IgD-negative memory B cell (primary cell): ENCODE measurements around the gene COL6A6. TPM values are rescaled to one million over a fixed set of nuclear protein-coding genes. Genes with fewer than 3 reads are reported as not detected.

Experiments
- H3K27ac Mint-ChIP-seq, 3 donors: one replicate each; pipeline ENCODE4 v1.8.0; 2020 to 2022; ENCODE audit warnings: mild to moderate bottlenecking in 3 of 3, mixed read lengths in 3 of 3, moderate library complexity in 1 of 3
- H3K27me3 Mint-ChIP-seq: one replicate; pipeline ENCODE4 v1.8.0; 2021; ENCODE audit warnings: mixed read lengths
- H3K36me3 Mint-ChIP-seq: one replicate; pipeline ENCODE4 v1.8.0; 2020; ENCODE audit warnings: mild to moderate bottlenecking, mixed read lengths
- H3K4me1 Mint-ChIP-seq, 3 donors: one replicate each; pipeline ENCODE4 v1.8.0; 2020 to 2022; ENCODE audit warnings: mixed read lengths in 3 of 3, mild to moderate bottlenecking in 1 of 3
- H3K4me3 Mint-ChIP-seq, 4 donors: one replicate each; pipeline ENCODE4 v1.8.0; 2020 to 2022; ENCODE audit warnings: mild to moderate bottlenecking in 4 of 4, mixed read lengths in 4 of 4, moderate library complexity in 3 of 4
- H3K9me3 Mint-ChIP-seq, 3 donors: one replicate each; pipeline ENCODE4 v1.8.0; 2020 to 2021; ENCODE audit warnings: mixed read lengths in 3 of 3, mild to moderate bottlenecking in 1 of 3
- polyA plus RNA-seq: library from polyadenylated mRNA; unstranded; fragments of 300-500 nt; fragmentation: Illumina TruSeq; gene quantifications from one replicate; pipeline ENCODE4 v1.2.3, GENCODE V29; 2021

The COL6A6 gene
- polyA plus RNA-seq, 1 donor from 2014 or later = not detected

GRCh38 chr3:130558366-130558765 is 41.4 kb downstream of the COL6A6 start:
- no peaks in the 10 kb centered on the region for H3K4me1 Mint-ChIP-seq
- H3K27me3 Mint-ChIP-seq = peaks cover 1% of the 10 kb centered on the region
- H3K4me3 Mint-ChIP-seq = no peak overlapping the region
- H3K9me3 Mint-ChIP-seq = peaks cover 0 to 4% (median 0%) of the 10 kb centered on the region in 3 donors
- no peak overlapping the region for H3K27ac Mint-ChIP-seq
- no peaks in the 10 kb centered on the region for H3K36me3 Mint-ChIP-seq

DNA sequence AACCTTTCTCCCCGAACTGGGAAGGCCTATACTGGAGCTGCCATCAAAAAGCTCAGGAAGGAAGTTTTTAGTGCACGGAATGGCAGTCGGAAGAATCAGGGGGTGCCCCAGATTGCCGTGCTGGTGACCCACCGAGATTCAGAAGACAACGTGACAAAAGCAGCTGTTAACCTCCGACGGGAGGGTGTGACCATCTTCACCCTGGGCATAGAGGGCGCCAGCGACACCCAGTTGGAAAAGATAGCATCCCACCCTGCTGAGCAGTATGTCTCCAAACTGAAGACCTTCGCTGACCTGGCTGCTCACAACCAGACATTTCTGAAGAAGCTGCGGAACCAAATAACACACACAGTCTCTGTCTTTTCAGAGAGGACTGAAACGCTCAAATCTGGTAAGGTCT is 48.2 kb downstream of the COL6A6 start:
- Mint-ChIP-seq H3K9me3 (no peaks in the 10 kb centered on the region), H3K27ac (no peak overlapping the region), H3K36me3 (no peaks in the 10 kb centered on the region), H3K27me3 (peaks cover 3% of the 10 kb centered on the region), H3K4me1 (no peaks in the 10 kb centered on the region), H3K4me3 (no peak overlapping the region)

Other genes starting within 250 kb of the COL6A6 start
- not detected for gene COL6A5, start 171.5 kb upstream of the COL6A6 start, polyA plus RNA-seq
- 17.0 TPM for gene PIK3R4, start 229.7 kb downstream of the COL6A6 start, polyA plus RNA-seq